BE2C (cell line): ENCODE results near the gene NAAA.
"Not testable (repeated sequence)": the region's sequence is repeated elsewhere in the genome, so short reads cannot be mapped to it uniquely, and the experiment has no call there.

Experiments
- DNase-seq: peaks from one replicate; pipeline ENCODE4 v3.0.0-alpha.2; 2020
- H3K27me3 ChIP-seq: fragments of 250-450 bp; sonication (Bioruptor Pico); 2 replicates; pipeline ENCODE4 v1.5.1; 2020; ENCODE audit warnings: mild to moderate bottlenecking
- H3K36me3 ChIP-seq: fragments of 250-450 bp; sonication (Bioruptor Pico); 2 replicates; pipeline ENCODE4 v1.5.1; 2020; ENCODE audit warnings: mild to moderate bottlenecking
- H3K4me1 ChIP-seq: fragments of 250-450 bp; sonication (Bioruptor Pico); 2 replicates; pipeline ENCODE4 v1.5.1; 2020
- H3K4me3 ChIP-seq: 2 replicates; pipeline ENCODE4 v1.5.1; 2011; ENCODE audit warnings: low read depth, low read length
- H3K9me3 ChIP-seq: fragments of 250-450 bp; sonication (Bioruptor Pico); 2 replicates; pipeline ENCODE4 v1.5.1; 2020
- CTCF ChIP-seq: IDR thresholded peaks from 2 replicates; pipeline ENCODE4 v1.5.1; 2012; ENCODE audit warnings: mild to moderate bottlenecking, low read depth, low read length

NAAA gene

GRCh38 chr4:75968084-75968483 is 27.3 kb upstream of the NAAA start:
- H3K27me3 ChIP-seq = no peaks in the 10 kb centered on the region
- DNase-seq = no peak
- no peaks in the 10 kb centered on the region for H3K9me3 ChIP-seq
- no peak for TF ChIP-seq CTCF
- peaks cover 88% of the 10 kb centered on the region for H3K36me3 ChIP-seq
- no peak overlapping the region for H3K4me3 ChIP-seq
- no peaks in the 10 kb centered on the region for H3K4me1 ChIP-seq

GRCh38 chr4:75963558-75963957 is 22.7 kb upstream of the NAAA start:
- TF ChIP-seq CTCF = no peak
- H3K36me3 ChIP-seq = peaks cover 94% of the 10 kb centered on the region

GRCh38 chr4:75962072-75962471 is 21.3 kb upstream of the NAAA start:
- not testable (repeated sequence) for H3K4me3 ChIP-seq, H3K4me1 ChIP-seq, DNase-seq, H3K9me3 ChIP-seq, H3K27me3 ChIP-seq
- peaks cover 94% of the 10 kb centered on the region for H3K36me3 ChIP-seq

More at GRCh38 chr4:75963558-75963957, 22.7 kb upstream of the NAAA start:
- no peak for DNase-seq
- Histone ChIP-seq H3K27me3 (no peaks in the 10 kb centered on the region), H3K4me1 (no peaks in the 10 kb centered on the region), H3K4me3 (no peak overlapping the region), H3K9me3 (no peaks in the 10 kb centered on the region; the same call in 1 of the 2 replicates)

- not testable (repeated sequence) for H3K4me1 ChIP-seq, H3K27me3 ChIP-seq, H3K4me3 ChIP-seq, DNase-seq, H3K9me3 ChIP-seq
- peaks cover 92% of the 10 kb centered on the region for H3K36me3 ChIP-seq
These were observed 17.7 kb upstream of the NAAA start for GRCh38 chr4:75958546-75958945.

- H3K4me3 ChIP-seq, H3K9me3 ChIP-seq, DNase-seq, H3K27me3 ChIP-seq, H3K4me1 ChIP-seq: not testable (repeated sequence)
- H3K36me3 ChIP-seq = peaks cover 86% of the 10 kb centered on the region
These were observed 14.0 kb upstream of the NAAA start for GRCh38 chr4:75954811-75955210.

- Histone ChIP-seq H3K9me3 (no peaks in the 10 kb centered on the region), H3K4me3 (no peak overlapping the region), H3K36me3 (peaks cover 87% of the 10 kb centered on the region), H3K27me3 (no peaks in the 10 kb centered on the region), H3K4me1 (no peaks in the 10 kb centered on the region)
- TF ChIP-seq CTCF = no peak
- DNase-seq = no peak
These were observed 12.7 kb upstream of the NAAA start for GRCh38 chr4:75953509-75953908.

GRCh38 chr4:75950213-75950815 is 9.5 kb upstream of the NAAA start:
- H3K4me1 ChIP-seq = no peaks in the 10 kb centered on the region
- H3K9me3 ChIP-seq = no peaks in the 10 kb centered on the region
- no peaks in the 10 kb centered on the region for H3K27me3 ChIP-seq
- H3K4me3 ChIP-seq = no peak overlapping the region
- TF ChIP-seq CTCF = no peak
- no peak for DNase-seq
- H3K36me3 ChIP-seq = peaks cover 78% of the 10 kb centered on the region
